Fibroblast of pulmonary artery (primary cell): Measurements from ENCODE around the gene DAP3.
"Not testable (repeated sequence)": the region's sequence is repeated elsewhere in the genome, so short reads cannot be mapped to it uniquely, and the experiment has no call there.

Source experiments
- DNase-seq: peaks from one replicate; pipeline ENCODE4 v3.0.0-alpha.2; 2010; ENCODE audit warnings: low read depth
- H3K4me3 ChIP-seq: replicated peaks from 2 replicates; pipeline ENCODE4 v1.5.1; 2011; ENCODE audit warnings: low read depth, mild to moderate bottlenecking, control low read depth, low read length, moderate library complexity
- CTCF ChIP-seq: IDR thresholded peaks from 2 replicates; pipeline ENCODE4 v1.5.1; 2011; ENCODE audit warnings: mild to moderate bottlenecking, control low read depth, low read length, inconsistent platforms; ENCODE audit errors: missing control alignments

Gene DAP3

GRCh38 chr1:155669233-155670162 lies 19.4 kb upstream of the DAP3 start:
- DNase-seq: no peak
- no peak for TF ChIP-seq CTCF
- H3K4me3 ChIP-seq: no peak overlapping the region

- DNase-seq: no peak
- no peak for TF ChIP-seq CTCF
- no peak overlapping the region for H3K4me3 ChIP-seq
Measured at GRCh38 chr1:155671750-155672149, 17.1 kb upstream of the DAP3 start.

- no peak for TF ChIP-seq CTCF
- DNase-seq: no peak
- no peak overlapping the region for H3K4me3 ChIP-seq
Measured at GRCh38 chr1:155673003-155673402, 15.9 kb upstream of the DAP3 start.

GRCh38 chr1:155678027-155678426 lies 10.9 kb upstream of the DAP3 start:
- no peak for TF ChIP-seq CTCF
- no peak for DNase-seq
- H3K4me3 ChIP-seq: no peak overlapping the region

- not testable (repeated sequence) for H3K4me3 ChIP-seq, DNase-seq
Measured at GRCh38 chr1:155678992-155679391, 9.9 kb upstream of the DAP3 start.

GRCh38 chr1:155680531-155680930 lies 8.4 kb upstream of the DAP3 start:
- TF ChIP-seq CTCF: no peak
- no peak for DNase-seq
- no peak overlapping the region for H3K4me3 ChIP-seq

- DNase-seq: peak; percentile 32
- TF ChIP-seq CTCF: no peak
- H3K4me3 ChIP-seq: no peak overlapping the region
Measured at GRCh38 chr1:155681776-155682175, 7.1 kb upstream of the DAP3 start.

- H3K4me3 ChIP-seq: peak overlapping the region; percentile 92
- not testable (repeated sequence) for DNase-seq
Measured at GRCh38 chr1:155687705-155688323, 1.1 kb upstream of the DAP3 start.
